SK-N-SH (cell line): ENCODE results near the gene COIL. TPM values are rescaled to one million over a fixed set of nuclear protein-coding genes. Genes with fewer than 3 reads are reported as not detected.

ENCODE experiments used
- CHD2 ChIP-seq: fragments of 150-350 bp; IDR thresholded peaks from 2 replicates; pipeline ENCODE4 v1.6.1; 2018; ENCODE audit warnings: low read length; ENCODE audit not compliant: partially characterized antibody
- EP300 ChIP-seq, 2 experiments: IDR thresholded peaks; 2 replicates each; pipeline versions ENCODE4 v1.4.0 to v1.6.1; 2012; ENCODE audit warnings: borderline replicate concordance in 1 of 2, low read depth in 1 of 2, low read length in 1 of 2
- FOXJ3 ChIP-seq: sonication (generic); formaldehyde crosslinking; IDR thresholded peaks from 2 replicates; pipeline ENCODE4 v1.5.1; 2020; ENCODE audit warnings: mild to moderate bottlenecking, missing genetic modification reagents
- FOXM1 ChIP-seq: IDR thresholded peaks from 2 replicates; pipeline ENCODE4 v1.4.0; 2012; ENCODE audit warnings: low read depth, mild to moderate bottlenecking
- GATA2 ChIP-seq: sonication (generic); formaldehyde crosslinking; IDR thresholded peaks from 2 replicates; pipeline ENCODE4 v1.5.0; 2020; ENCODE audit warnings: mild to moderate bottlenecking, missing genetic modification reagents
- JUND ChIP-seq: IDR thresholded peaks from 2 replicates; pipeline ENCODE4 v1.4.0; 2012
- MEF2A ChIP-seq: IDR thresholded peaks from 2 replicates; pipeline ENCODE4 v1.4.0; 2012; ENCODE audit warnings: low read depth, borderline replicate concordance
- MXI1 ChIP-seq: IDR thresholded peaks from 2 replicates; pipeline ENCODE4 v1.6.1; 2012; ENCODE audit warnings: mild to moderate bottlenecking, low read depth, low read length, improper control_type of control experiment
- REST ChIP-seq: IDR thresholded peaks from 2 replicates; pipeline ENCODE4 v1.6.1; 2012; ENCODE audit warnings: mild to moderate bottlenecking, low read depth, low read length, moderate library complexity
- SMC3 ChIP-seq: IDR thresholded peaks from 2 replicates; pipeline ENCODE4 v1.6.1; 2012; ENCODE audit warnings: low read depth, low read length, improper control_type of control experiment
- TAF1 ChIP-seq: IDR thresholded peaks from 2 replicates; pipeline ENCODE4 v1.6.1; 2012; ENCODE audit warnings: low read depth, mild to moderate bottlenecking, low read length, moderate library complexity, borderline replicate concordance
- TCF12 ChIP-seq: IDR thresholded peaks from 2 replicates; pipeline ENCODE4 v1.4.0; 2012
- YY1 ChIP-seq: IDR thresholded peaks from 2 replicates; pipeline ENCODE4 v1.4.0; 2012; ENCODE audit warnings: low read depth, mild to moderate bottlenecking
- ZBTB33 ChIP-seq: IDR thresholded peaks from 2 replicates; pipeline ENCODE4 v1.4.0; 2012; ENCODE audit warnings: low read depth, borderline replicate concordance
- polyA plus RNA-seq, 3 experiments: library from polyadenylated mRNA; depleted of rRNA; stranded (reverse); fragments of >200 nt; gene quantifications; 2 replicates each; pipeline ENCODE4 v1.2.3, GENCODE V29; 2012
- TF ChIP-seq, protein P1 (sequence below): fragments of 200-600 bp; sonication (generic); IDR thresholded peaks from 2 replicates; pipeline ENCODE4 v1.6.1; 2017; ENCODE audit warnings: antibody characterized with exemption, mild to moderate bottlenecking, moderate library complexity
- TF ChIP-seq, protein P2 (sequence below): fragments of 150-350 bp; IDR thresholded peaks from 2 replicates; pipeline ENCODE4 v1.6.1; 2017; ENCODE audit warnings: antibody characterized with exemption, low read length, low read depth, borderline replicate concordance

The COIL gene
- polyA plus RNA-seq, 1 of the 3 experiments (the other 2 are of a cell fraction): 3.9 TPM

DNA sequence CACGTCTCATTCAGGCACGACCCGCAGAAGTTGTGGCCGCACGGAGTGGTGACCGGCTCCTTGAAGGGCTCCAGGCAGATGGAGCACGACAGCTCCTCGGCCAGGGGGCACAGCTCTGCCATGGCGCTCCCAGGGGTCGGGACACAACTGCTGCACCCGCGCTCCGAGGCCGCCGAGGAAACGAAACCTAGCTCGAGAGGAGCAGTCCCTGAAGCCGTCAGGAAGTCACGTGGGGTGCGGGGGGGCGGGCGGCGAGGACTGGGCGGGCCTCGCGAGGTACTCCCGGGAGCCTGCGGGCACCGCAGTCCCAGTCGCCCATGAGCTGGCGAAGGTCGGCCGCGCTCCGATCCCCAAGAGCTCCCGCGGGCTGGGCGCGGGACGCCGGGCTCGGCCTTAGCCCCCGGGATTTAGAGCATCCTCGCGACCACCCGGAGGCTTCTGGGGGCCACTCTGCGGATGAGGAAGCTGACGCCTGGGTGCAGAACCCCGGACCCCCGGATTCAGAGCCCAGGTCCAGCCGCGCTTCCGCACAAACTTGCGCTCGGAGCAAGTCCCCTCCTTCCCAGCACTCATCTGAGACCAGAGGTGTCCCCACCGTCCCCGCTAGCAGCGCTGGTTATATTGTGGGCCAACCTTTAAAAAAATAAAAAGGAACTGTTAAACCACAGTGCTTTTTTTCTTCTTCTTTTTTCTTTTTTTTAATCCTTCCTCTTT is 46.8 kb downstream of the COIL start, which contains the start of gene TRIM25 (continued):
- TF ChIP-seq FOXM1 (no peak), GATA2 (CRISPR knock-in tag) (no peak), TAF1 (peak; percentile 95), ZBTB33 (peak; percentile 92), TCF12 (no peak), CHD2 (peak; percentile 96), FOXJ3 (CRISPR knock-in tag) (no peak), YY1 (peak; percentile 49; the same call in 1 of the 2 replicates), MEF2A (peak; percentile 38; the same call in 1 of the 2 replicates), SMC3 (no peak), JUND (no peak), MXI1 (no peak; the same call in none of the 2 replicates), REST (peak; percentile 56; the same call in 1 of the 2 replicates), EP300 (IDR thresholded peaks at IDR 0.05; ENCODE audit: borderline replicate concordance in 1 of 2, low read depth in 1 of 2, low read length in 1 of 2) (peak in 1 of 2 experiments; percentile 42; a peak in 1 of 4 replicates)
- TF ChIP-seq, protein P1, sequence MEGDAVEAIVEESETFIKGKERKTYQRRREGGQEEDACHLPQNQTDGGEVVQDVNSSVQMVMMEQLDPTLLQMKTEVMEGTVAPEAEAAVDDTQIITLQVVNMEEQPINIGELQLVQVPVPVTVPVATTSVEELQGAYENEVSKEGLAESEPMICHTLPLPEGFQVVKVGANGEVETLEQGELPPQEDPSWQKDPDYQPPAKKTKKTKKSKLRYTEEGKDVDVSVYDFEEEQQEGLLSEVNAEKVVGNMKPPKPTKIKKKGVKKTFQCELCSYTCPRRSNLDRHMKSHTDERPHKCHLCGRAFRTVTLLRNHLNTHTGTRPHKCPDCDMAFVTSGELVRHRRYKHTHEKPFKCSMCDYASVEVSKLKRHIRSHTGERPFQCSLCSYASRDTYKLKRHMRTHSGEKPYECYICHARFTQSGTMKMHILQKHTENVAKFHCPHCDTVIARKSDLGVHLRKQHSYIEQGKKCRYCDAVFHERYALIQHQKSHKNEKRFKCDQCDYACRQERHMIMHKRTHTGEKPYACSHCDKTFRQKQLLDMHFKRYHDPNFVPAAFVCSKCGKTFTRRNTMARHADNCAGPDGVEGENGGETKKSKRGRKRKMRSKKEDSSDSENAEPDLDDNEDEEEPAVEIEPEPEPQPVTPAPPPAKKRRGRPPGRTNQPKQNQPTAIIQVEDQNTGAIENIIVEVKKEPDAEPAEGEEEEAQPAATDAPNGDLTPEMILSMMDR: no peak
- TF ChIP-seq, protein P2, sequence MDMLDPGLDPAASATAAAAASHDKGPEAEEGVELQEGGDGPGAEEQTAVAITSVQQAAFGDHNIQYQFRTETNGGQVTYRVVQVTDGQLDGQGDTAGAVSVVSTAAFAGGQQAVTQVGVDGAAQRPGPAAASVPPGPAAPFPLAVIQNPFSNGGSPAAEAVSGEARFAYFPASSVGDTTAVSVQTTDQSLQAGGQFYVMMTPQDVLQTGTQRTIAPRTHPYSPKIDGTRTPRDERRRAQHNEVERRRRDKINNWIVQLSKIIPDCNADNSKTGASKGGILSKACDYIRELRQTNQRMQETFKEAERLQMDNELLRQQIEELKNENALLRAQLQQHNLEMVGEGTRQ: peak; percentile 81
- TF ChIP-seq, all 33 proteins: peak for 17
